ENCODE results near the gene SCGB1D1. TPM values are rescaled to one million over a fixed set of nuclear protein-coding genes. Genes with fewer than 3 reads are reported as not detected.

The SCGB1D1 gene
- total RNA-seq (ENCODE audit: unreplicated experiment) = not detected
- long read RNA-seq = 0 reads

- H3K27me3 Mint-ChIP-seq (ENCODE audit: unreplicated experiment) = no peaks in the 10 kb centered on the region
Observed at GRCh38 chr11:62190011-62190410, at the start of gene SCGB1D1. SCGB1D1 (plus strand) TSS chr11:62190216; CDS start chr11:62190285, 69 bp downstream.

GRCh38 chr11:62140304-62141110 is 49.5 kb upstream of the SCGB1D1 start:
- H3K27me3 Mint-ChIP-seq (ENCODE audit: unreplicated experiment) = peaks cover 5% of the 10 kb centered on the region
- H3K27ac Mint-ChIP-seq (ENCODE audit: unreplicated experiment) = no peak overlapping the region
- no peak overlapping the region for H3K4me3 Mint-ChIP-seq (ENCODE audit: unreplicated experiment)
- no peaks in the 10 kb centered on the region for H3K36me3 Mint-ChIP-seq (ENCODE audit: low read depth, unreplicated experiment)
- TF ChIP-seq CTCF (IDR thresholded peaks at IDR 0.05; ENCODE audit: unreplicated experiment) = no peak
- H3K4me1 Mint-ChIP-seq (ENCODE audit: unreplicated experiment) = no peaks in the 10 kb centered on the region
- no peak for DNase-seq (ENCODE audit: low spot score)
- H3K9me3 Mint-ChIP-seq (ENCODE audit: unreplicated experiment) = no peaks in the 10 kb centered on the region

More at GRCh38 chr11:62190011-62190410, at the start of gene SCGB1D1:
- DNase-seq (ENCODE audit: low spot score) = no peak
- Mint-ChIP-seq H3K4me1 (ENCODE audit: unreplicated experiment) (no peaks in the 10 kb centered on the region), H3K36me3 (ENCODE audit: low read depth, unreplicated experiment) (no peaks in the 10 kb centered on the region), H3K4me3 (ENCODE audit: unreplicated experiment) (no peak within 1 kb of the TSS), H3K9me3 (ENCODE audit: unreplicated experiment) (no peaks in the 10 kb centered on the region), H3K27ac (ENCODE audit: unreplicated experiment) (no peak within 1 kb of the TSS)
- TF ChIP-seq CTCF (IDR thresholded peaks at IDR 0.05; ENCODE audit: unreplicated experiment) = no peak

- peaks cover 6% of the 10 kb centered on the region for H3K36me3 Mint-ChIP-seq (ENCODE audit: low read depth, unreplicated experiment)
- no peak for DNase-seq (ENCODE audit: low spot score)
- no peak overlapping the region for H3K27ac Mint-ChIP-seq (ENCODE audit: unreplicated experiment)
- TF ChIP-seq CTCF (IDR thresholded peaks at IDR 0.05; ENCODE audit: unreplicated experiment) = no peak
- H3K9me3 Mint-ChIP-seq (ENCODE audit: unreplicated experiment) = no peaks in the 10 kb centered on the region
- H3K27me3 Mint-ChIP-seq (ENCODE audit: unreplicated experiment) = peaks cover 1% of the 10 kb centered on the region
- no peak overlapping the region for H3K4me3 Mint-ChIP-seq (ENCODE audit: unreplicated experiment)
- no peaks in the 10 kb centered on the region for H3K4me1 Mint-ChIP-seq (ENCODE audit: unreplicated experiment)
Observed at GRCh38 chr11:62141111-62142042, 48.6 kb upstream of the SCGB1D1 start.

- H3K4me3 Mint-ChIP-seq (ENCODE audit: unreplicated experiment) = no peak overlapping the region
- H3K4me1 Mint-ChIP-seq (ENCODE audit: unreplicated experiment) = no peaks in the 10 kb centered on the region
- DNase-seq (ENCODE audit: low spot score) = no peak
- H3K36me3 Mint-ChIP-seq (ENCODE audit: low read depth, unreplicated experiment) = peaks cover 10% of the 10 kb centered on the region
- H3K27ac Mint-ChIP-seq (ENCODE audit: unreplicated experiment) = no peak overlapping the region
- no peaks in the 10 kb centered on the region for H3K9me3 Mint-ChIP-seq (ENCODE audit: unreplicated experiment)
- H3K27me3 Mint-ChIP-seq (ENCODE audit: unreplicated experiment) = peaks cover 1% of the 10 kb centered on the region
- no peak for TF ChIP-seq CTCF (IDR thresholded peaks at IDR 0.05; ENCODE audit: unreplicated experiment)
Observed at GRCh38 chr11:62142043-62142375, 48.0 kb upstream of the SCGB1D1 start.
